Left forelimb (tissue), 1 donor: ENCODE measurements around the gene KATNA1.
"Not testable (repeated sequence)": the region's sequence is repeated elsewhere in the genome, so short reads cannot be mapped to it uniquely, and the experiment has no call there.

Experiments
- DNase-seq: peaks from one replicate; pipeline ENCODE4 v3.0.0-alpha.2; 2018; ENCODE audit warnings: low spot score

KATNA1 gene

GRCh38 chr6:149648148-149649145 lies at the start of gene KATNA1:
TSS of gene KATNA1 (minus strand) at chr6:149648714. CDS start at chr6:149638547, 10,167 bp downstream.
- DNase-seq: peak; percentile 91

DNA sequence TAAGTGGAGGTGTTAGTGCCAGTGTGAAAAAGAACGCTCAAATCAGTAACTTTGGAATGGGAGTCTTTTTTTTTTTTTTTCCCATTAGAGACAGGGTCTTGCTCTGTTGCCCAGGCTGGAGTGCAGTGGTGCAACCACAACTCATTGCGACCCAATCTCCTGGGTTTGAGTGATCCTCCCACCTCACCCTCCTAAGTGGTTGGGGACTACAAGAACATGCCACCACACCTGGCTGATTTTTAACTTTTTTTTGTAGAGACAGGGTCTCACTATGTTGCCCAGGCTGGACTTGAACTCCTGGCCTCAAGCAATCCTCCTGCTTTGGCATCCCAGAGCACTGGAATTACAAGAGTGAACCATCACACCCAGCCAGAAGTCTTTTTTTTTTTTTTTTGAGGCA lies 49.7 kb upstream of the KATNA1 start:
- no peak for DNase-seq

DNA sequence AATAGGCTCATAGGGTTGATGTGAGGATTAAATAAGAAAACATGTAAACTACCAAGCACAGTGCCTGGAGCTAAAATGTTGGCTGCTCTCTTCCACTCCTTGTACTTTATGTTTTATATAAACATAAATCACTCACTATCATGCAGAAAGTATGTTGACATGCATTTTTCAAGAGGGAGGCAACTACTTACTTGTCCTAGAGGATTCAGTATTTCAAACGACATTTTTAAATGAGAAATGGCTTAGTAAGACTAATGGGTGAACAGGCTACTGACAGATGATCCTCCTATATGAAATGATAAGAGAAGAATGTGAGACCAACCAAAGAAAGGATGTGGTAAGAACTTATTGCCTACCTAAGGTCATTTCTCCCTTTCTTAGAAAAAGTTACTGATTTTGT lies 48.4 kb upstream of the KATNA1 start:
- DNase-seq: no peak

GRCh38 chr6:149694921-149695320 lies 46.4 kb upstream of the KATNA1 start:
- DNase-seq: no peak

DNA sequence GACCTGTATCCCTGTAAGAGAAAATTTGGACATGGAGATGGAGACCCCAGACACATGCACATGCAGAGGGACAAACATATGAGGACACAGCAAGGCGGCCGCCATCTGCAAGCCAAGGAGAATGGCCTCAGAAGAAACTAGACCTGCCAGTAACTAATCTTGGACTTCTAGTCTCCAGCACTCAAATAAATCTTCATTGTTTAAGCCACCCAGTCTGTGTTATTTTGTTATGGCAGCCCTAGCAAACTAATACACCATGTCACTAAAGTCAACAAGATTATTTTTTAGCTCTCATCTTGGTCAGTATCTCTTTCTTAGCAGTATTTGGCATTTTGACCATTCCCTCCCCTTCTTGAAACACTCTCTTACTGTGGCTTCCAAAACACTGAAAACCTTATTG lies 42.7 kb upstream of the KATNA1 start:
- no peak for DNase-seq

- no peak for DNase-seq
Observed at GRCh38 chr6:149686230-149686629, 37.7 kb upstream of the KATNA1 start.

DNA sequence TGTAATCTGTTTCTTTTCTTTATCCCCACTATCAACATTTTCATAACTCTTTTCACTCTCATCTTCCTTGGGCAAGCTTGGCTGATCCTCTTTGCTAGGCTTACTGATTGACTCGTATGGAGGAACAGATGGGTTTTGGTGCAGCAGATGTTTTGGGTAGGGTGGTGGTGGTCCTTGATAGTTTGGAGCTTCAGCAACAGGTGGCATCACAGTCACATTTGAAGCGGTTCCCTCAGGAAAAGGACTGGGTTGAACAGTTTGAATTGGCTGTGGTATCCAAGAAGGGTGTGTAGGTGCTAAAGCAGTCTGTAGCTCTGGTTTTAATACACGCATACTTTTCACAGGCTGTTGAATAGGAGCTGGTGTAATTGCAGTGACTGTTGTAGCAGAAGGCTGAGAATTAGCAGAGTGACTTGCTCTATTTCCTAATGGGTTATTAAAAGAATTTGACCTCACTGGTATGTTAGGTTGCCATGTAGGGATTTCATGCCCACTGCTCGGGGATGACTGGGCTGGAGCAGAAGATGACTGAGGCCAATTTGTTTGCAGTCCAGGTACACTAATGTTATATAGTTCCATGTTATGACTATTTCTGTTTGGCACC lies 34.8 kb upstream of the KATNA1 start:
- DNase-seq: no peak

DNA sequence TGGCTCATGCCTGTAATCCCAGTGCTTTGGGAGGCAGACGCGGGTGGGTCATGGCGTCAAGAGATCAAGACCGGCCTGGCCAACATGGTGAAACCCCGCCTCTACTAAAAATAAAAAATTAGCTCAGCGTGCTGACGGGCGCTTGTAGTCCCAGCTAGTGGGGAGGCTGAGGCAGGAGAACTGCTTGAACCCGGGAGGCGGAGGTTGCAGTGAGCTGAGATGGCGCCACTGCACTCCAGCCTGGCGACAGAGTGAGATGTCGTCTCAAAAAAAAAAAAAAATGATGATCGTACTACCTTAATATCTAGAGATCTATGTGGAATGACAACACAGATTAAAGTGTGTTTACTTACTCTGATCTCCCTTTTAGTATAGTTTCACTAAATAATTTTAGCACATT lies 33.3 kb upstream of the KATNA1 start:
- DNase-seq: not testable (repeated sequence)

DNA sequence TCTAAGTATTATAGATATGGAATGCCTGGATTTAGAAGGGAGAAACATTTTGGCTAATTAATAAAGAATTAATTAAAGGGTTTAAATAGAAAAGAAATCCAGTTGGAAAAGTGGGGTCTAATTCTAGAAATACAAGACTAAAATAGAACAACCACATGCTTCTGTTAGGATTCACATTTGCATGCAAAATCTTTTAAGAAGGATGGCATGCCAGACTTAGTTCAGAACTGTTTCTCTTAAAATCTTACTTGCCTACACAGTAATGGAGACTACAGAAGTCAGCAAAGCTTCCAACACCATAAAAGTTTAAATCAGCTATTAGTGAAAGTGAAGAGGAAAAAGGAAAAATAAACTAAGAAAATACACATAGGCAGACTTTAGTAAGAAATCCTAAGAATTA lies 32.7 kb upstream of the KATNA1 start:
- no peak for DNase-seq

DNA sequence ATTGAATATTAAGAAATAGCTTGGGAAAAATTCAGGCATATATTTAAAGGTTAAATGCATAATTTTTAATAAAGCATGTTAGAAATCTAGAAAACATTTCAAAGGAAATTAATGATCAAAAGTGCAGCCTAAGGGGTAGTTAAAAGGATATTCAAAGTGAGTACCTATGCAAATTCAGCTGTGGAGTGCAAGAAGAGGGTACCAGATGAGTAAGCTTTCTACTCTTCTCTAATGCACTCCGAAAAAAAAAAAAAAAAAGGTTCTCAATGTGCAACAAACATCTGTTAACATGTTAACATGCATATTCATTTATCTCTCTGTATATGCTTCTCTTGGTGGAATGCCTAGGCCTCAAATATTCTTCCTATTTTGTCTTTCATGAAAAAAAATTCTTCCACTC lies 32.0 kb upstream of the KATNA1 start:
- DNase-seq: no peak

DNA sequence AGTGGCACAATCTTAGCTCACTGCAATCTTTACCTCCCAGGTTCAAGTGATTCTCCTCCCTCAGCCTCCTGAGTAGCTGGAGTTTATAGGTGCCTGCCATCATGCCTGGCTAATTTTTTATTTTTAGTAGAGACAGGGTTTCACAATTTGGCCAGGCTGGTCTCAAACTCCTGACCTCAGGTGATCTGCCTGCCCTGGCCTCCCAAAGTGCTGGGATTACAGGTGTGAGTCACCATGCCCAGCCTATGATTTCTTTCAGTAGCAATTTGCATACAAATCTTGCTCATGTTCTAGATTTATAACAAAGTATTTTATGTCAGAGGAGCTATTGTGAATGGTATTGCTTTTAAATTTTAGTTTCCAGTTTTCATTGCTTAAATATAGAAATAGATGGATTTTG lies 23.8 kb upstream of the KATNA1 start:
- not testable (repeated sequence) for DNase-seq

DNA sequence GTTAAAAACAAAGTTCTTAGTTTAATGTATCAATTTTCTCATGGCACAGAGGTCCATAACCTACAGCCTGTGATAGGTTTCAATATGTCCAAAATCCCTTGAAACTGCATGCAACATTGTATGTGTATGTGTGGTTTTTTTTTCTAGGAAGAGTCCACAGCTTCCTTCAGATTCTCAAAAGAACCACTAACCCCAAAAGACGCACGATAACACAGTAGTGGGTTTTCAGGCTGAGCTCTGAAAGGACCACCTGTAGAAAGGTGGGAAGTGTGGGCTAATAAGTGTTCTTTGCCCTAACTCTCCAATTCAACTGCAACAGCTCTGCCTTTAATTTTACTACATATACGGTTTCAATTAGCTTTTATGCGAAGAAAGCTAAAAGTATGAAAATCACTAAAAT lies 11.5 kb upstream of the KATNA1 start:
- no peak for DNase-seq

- no peak for DNase-seq
Observed at GRCh38 chr6:149657441-149657840, 8.9 kb upstream of the KATNA1 start.

DNA sequence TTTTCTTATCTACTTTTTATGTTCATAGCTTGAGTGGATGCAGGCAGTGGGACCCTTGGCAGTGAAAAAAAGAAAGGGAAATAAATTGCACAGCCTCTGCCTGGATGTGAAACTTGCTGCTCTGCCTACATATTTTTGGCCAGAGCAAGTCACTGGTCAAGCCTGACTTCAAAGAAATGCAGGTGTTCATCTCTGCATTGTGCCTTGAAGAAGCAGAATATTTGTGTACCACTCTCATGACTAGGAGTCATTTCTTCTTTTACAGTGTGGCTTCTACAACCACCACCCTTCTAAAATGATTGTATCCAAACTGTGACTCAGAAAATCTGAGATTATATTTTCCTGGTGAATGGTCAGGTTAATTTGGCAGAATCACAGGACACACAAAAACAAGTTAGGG lies 2.5 kb upstream of the KATNA1 start:
- no peak for DNase-seq

GRCh38 chr6:149646599-149646998 lies 1.9 kb downstream of the KATNA1 start:
- DNase-seq: no peak

GRCh38 chr6:149642829-149643580 lies 5.5 kb downstream of the KATNA1 start:
- no peak for DNase-seq

GRCh38 chr6:149636124-149636523 lies 12.4 kb downstream of the KATNA1 start:
- no peak for DNase-seq

DNA sequence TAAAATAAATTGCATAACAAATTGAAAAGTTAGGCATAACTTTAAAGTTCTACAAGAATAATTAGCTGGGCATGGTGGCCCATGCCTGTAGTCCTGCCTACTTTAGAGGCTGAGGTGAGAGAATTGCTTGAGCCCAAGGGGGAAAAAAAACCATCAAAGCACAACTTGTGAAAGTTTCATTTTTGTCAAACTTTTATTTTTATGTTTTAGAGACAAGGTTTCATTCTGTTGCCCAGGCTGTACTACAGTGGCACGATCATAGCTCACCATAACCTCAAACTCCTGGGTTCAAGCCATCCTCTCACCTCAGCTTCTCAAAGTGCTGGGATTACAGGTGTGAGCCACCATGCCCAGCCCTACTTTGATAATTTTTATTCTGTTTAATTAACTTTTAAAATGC lies 14.2 kb downstream of the KATNA1 start:
- DNase-seq: no peak

GRCh38 chr6:149628875-149629510 lies 19.5 kb downstream of the KATNA1 start:
- no peak for DNase-seq

- DNase-seq: no peak
Observed at GRCh38 chr6:149627672-149628071, 20.8 kb downstream of the KATNA1 start.

DNA sequence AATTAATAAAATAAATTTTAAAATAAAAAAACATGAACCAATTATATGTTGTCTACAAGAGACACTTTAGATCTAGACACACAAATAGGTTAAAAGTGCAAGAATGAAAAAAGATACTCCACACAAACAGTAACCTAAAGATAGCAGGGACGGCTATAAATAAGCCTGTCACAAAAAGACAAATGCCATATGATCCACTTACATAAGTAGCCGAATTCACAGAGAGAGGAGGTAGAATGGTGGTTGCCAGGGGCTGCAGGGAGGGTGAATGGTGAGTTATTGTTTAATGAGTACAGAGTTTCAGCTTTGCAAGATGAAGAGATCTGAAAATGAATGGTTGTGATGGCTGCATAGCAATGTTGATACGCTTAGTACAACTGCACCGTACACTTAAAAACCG lies 32.7 kb downstream of the KATNA1 start:
- no peak for DNase-seq

- no peak for DNase-seq
Observed at GRCh38 chr6:149614337-149614736, 34.2 kb downstream of the KATNA1 start.
